ENCODE results near the gene CCDC102A. TPM values are rescaled to one million over a fixed set of nuclear protein-coding genes. Genes with fewer than 3 reads are reported as not detected.

CCDC102A gene
- total RNA-seq, 1 experiment from 2014 or later: 8.1 TPM

DNA sequence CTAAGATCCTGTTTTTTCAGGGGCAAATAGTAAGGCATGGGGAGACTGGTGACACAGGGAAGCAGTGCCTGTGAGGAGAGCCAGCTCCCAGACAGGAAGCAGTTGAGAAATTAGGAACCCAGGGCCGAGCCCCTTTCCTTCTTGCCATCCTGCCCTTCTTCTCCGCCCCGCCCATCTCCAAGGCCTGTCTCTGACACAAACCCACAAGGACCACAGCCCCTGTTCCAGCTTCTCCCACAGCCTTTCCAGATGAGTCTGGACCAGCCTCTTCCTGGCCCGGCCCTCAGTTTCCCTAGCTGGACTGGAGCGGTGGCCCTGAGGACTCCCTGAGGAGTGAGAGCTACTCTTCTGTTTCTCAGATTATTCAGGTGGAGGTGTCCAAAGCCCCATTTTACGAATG, 9.9 kb downstream of the CCDC102A start:
- BruUV-seq (replicated peaks): no TSS peak
- no peaks in the 10 kb centered on the region for H3K9me2 ChIP-seq (ENCODE audit: insufficient read depth)
- no peak for TF ChIP-seq EZH2 (IDR thresholded peaks at IDR 0.05; ENCODE audit: low read depth)
- TF ChIP-seq, protein P1, sequence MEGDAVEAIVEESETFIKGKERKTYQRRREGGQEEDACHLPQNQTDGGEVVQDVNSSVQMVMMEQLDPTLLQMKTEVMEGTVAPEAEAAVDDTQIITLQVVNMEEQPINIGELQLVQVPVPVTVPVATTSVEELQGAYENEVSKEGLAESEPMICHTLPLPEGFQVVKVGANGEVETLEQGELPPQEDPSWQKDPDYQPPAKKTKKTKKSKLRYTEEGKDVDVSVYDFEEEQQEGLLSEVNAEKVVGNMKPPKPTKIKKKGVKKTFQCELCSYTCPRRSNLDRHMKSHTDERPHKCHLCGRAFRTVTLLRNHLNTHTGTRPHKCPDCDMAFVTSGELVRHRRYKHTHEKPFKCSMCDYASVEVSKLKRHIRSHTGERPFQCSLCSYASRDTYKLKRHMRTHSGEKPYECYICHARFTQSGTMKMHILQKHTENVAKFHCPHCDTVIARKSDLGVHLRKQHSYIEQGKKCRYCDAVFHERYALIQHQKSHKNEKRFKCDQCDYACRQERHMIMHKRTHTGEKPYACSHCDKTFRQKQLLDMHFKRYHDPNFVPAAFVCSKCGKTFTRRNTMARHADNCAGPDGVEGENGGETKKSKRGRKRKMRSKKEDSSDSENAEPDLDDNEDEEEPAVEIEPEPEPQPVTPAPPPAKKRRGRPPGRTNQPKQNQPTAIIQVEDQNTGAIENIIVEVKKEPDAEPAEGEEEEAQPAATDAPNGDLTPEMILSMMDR (conservative IDR thresholded peaks at IDR 0.05): no peak
- H4K20me1 ChIP-seq (ENCODE audit: insufficient read depth): no peaks in the 10 kb centered on the region
- H2AFZ ChIP-seq: no peak overlapping the region
- no peaks in the 10 kb centered on the region for H3K79me2 ChIP-seq (ENCODE audit: low read depth)
- intact Hi-C loops (cut with micrococcal nuclease; ENCODE audit: unreplicated experiment): no loop called here
- no peaks in the 10 kb centered on the region for H3K9me3 ChIP-seq (ENCODE audit: insufficient read depth, low read depth)
- H3K4me2 ChIP-seq: no peak overlapping the region
- no peaks in the 10 kb centered on the region for H3K27me3 ChIP-seq (ENCODE audit: insufficient read depth, low read depth)
- ChIA-PET POLR2A (ENCODE audit: unreplicated experiment) (no interaction called here), CTCF (interaction anchor here (0.6 kb wide), 1 partner anchor 47 kb away, joined by 3 read pairs; no protein-coding TSS in a partner anchor)
- H3F3A ChIP-seq (ENCODE audit: insufficient read depth, low read depth): peaks cover 6% of the 10 kb centered on the region; the same call in 1 of the 2 replicates
- H3K4me1 ChIP-seq (replicated peaks; ENCODE audit: insufficient read depth): no peaks in the 10 kb centered on the region
- H3K4me3 ChIP-seq: no peak overlapping the region
- no peaks in the 10 kb centered on the region for H3K36me3 ChIP-seq (ENCODE audit: low read depth)
- no peak overlapping the region for H3K27ac ChIP-seq
- DNase-seq: no peak

DNA sequence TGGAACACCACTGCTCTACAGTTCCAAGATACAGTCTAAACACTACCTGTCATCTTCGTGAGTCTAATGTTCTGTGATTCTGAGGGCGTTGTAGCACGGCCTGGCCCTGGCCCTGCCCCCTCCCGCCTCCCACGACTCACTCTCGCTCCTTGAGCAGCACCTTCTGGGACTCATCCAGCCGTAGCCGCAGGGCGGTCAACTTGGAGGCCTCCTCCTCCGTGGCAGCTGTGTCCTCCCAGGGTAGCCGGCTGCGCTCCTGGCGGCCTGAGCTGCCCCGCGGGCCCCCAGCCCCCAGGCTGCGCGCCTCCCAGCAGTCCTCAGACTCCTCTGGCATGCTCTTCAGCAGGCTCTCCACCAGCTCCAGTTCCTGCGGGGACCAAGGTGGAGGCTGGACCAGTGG, 10.6 kb downstream of the CCDC102A start:
- H3K36me3 ChIP-seq (ENCODE audit: low read depth): no peaks in the 10 kb centered on the region
- no peak for DNase-seq
- ChIA-PET CTCF (no interaction called here), POLR2A (ENCODE audit: unreplicated experiment) (no interaction called here)
- H3K4me2 ChIP-seq: no peak overlapping the region
- no peaks in the 10 kb centered on the region for H3K4me1 ChIP-seq (replicated peaks; ENCODE audit: insufficient read depth)
- TF ChIP-seq, protein P1 (conservative IDR thresholded peaks at IDR 0.05): no peak
- TF ChIP-seq EZH2 (IDR thresholded peaks at IDR 0.05; ENCODE audit: low read depth): no peak
- no peaks in the 10 kb centered on the region for H3K27me3 ChIP-seq (ENCODE audit: insufficient read depth, low read depth)
- H3K4me3 ChIP-seq: no peak overlapping the region
- no peak overlapping the region for H2AFZ ChIP-seq
- no peaks in the 10 kb centered on the region for H4K20me1 ChIP-seq (ENCODE audit: insufficient read depth)
- no TSS peak for BruUV-seq (replicated peaks)
- H3K9me3 ChIP-seq (ENCODE audit: insufficient read depth, low read depth): no peaks in the 10 kb centered on the region
- peaks cover 6% of the 10 kb centered on the region; the same call in 1 of the 2 replicates for H3F3A ChIP-seq (ENCODE audit: insufficient read depth, low read depth)
- H3K27ac ChIP-seq: no peak overlapping the region
- H3K9me2 ChIP-seq (ENCODE audit: insufficient read depth): no peaks in the 10 kb centered on the region
- H3K79me2 ChIP-seq (ENCODE audit: low read depth): no peaks in the 10 kb centered on the region
- intact Hi-C loops (cut with micrococcal nuclease; ENCODE audit: unreplicated experiment): no loop called here

DNA sequence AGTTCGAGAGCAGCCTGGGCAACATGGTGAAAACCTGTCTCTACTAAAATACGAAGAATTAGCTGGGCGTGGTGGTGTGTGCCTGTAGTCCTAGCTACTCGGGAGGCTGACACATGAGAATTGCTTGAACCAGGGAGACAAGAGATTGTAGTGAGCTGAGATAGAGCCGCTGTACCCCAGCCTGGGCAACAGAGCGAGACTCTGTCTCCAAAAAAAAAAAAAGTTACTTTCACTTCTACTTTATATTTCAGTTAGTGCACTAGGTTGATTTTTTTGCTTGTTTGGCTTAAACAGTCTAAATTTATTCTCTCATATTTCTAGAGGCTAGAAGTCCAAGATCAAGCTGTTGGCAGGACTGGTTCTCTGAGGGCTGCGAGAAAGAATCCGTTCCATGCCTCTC, 13.4 kb downstream of the CCDC102A start:
- H3F3A ChIP-seq (ENCODE audit: insufficient read depth, low read depth): peaks cover 3% of the 10 kb centered on the region; the same call in 1 of the 2 replicates
- TF ChIP-seq EZH2 (IDR thresholded peaks at IDR 0.05; ENCODE audit: low read depth): no peak
- TF ChIP-seq, protein P1 (conservative IDR thresholded peaks at IDR 0.05): no peak
- H3K79me2 ChIP-seq (ENCODE audit: low read depth): no peaks in the 10 kb centered on the region
- H3K4me2 ChIP-seq: no peak overlapping the region
- ChIA-PET POLR2A (ENCODE audit: unreplicated experiment) (interaction anchor here (0.5 kb wide), 1 partner anchor 150 kb away, joined by 4 read pairs; no protein-coding TSS in a partner anchor), CTCF (no interaction called here)
- H3K9me2 ChIP-seq (ENCODE audit: insufficient read depth): no peaks in the 10 kb centered on the region
- H3K4me1 ChIP-seq (replicated peaks; ENCODE audit: insufficient read depth): no peaks in the 10 kb centered on the region
- no peaks in the 10 kb centered on the region for H3K9me3 ChIP-seq (ENCODE audit: insufficient read depth, low read depth)
- no peaks in the 10 kb centered on the region for H4K20me1 ChIP-seq (ENCODE audit: insufficient read depth)
- intact Hi-C loops (cut with micrococcal nuclease; ENCODE audit: unreplicated experiment): no loop called here
- no peaks in the 10 kb centered on the region for H3K27me3 ChIP-seq (ENCODE audit: insufficient read depth, low read depth)
- no peaks in the 10 kb centered on the region for H3K36me3 ChIP-seq (ENCODE audit: low read depth)
- H3K4me3 ChIP-seq: no peak overlapping the region
- no peak for DNase-seq
- H3K27ac ChIP-seq: no peak overlapping the region
- TSS peak; percentile 11 for BruUV-seq (replicated peaks)
- H2AFZ ChIP-seq: no peak overlapping the region
